ENCODE measurements around the gene COMTD1. TPM values are rescaled to one million over a fixed set of nuclear protein-coding genes. Genes with fewer than 3 reads are reported as not detected.

The COMTD1 gene
- total and polyA plus RNA-seq, 2 of the 13 experiments (the other 11 are each of a cell fraction or from before 2014, with no cell fraction given), result 11.8 to 18.4 TPM

DNA sequence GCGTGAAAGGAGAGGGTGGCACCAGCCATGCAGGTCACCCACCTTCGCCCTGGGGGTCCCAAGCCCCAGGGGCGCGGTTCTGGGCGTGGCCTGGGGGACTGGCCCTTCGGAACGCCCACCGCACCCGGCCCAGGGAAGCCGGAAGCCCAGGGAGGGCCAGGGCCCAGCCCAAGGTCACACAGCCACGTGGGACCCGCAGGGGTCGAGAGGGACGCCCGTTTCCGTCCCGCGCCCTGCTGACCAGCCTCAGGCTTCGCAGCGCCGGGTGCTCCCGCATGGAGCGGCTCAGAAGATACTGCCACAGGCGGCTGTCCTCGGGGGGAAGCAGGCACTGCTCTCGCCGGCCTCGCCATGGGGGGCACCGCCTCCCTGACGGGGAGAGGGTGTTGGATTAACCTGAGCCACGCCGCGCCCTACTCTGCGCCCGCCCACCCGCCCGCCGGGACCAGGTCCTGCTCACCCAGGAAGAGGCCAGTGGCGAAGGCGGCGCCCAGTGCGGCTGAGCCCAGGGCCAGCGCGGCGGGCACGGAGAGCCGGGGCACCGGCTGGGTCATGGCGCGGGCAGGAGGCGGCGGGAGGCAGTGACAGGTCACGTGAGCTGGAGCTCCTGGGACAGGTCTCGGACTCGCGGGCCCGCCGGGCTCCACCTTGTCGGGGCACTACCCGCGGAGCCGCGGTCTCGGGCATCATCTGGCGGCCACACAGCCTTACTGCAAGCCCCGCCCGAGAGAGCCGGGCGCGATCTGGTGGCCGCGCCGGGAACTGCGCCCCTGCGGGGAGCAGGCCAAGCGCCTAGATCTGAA is at the start of gene COMTD1 (continued):
- TF ChIP-seq, protein P1, sequence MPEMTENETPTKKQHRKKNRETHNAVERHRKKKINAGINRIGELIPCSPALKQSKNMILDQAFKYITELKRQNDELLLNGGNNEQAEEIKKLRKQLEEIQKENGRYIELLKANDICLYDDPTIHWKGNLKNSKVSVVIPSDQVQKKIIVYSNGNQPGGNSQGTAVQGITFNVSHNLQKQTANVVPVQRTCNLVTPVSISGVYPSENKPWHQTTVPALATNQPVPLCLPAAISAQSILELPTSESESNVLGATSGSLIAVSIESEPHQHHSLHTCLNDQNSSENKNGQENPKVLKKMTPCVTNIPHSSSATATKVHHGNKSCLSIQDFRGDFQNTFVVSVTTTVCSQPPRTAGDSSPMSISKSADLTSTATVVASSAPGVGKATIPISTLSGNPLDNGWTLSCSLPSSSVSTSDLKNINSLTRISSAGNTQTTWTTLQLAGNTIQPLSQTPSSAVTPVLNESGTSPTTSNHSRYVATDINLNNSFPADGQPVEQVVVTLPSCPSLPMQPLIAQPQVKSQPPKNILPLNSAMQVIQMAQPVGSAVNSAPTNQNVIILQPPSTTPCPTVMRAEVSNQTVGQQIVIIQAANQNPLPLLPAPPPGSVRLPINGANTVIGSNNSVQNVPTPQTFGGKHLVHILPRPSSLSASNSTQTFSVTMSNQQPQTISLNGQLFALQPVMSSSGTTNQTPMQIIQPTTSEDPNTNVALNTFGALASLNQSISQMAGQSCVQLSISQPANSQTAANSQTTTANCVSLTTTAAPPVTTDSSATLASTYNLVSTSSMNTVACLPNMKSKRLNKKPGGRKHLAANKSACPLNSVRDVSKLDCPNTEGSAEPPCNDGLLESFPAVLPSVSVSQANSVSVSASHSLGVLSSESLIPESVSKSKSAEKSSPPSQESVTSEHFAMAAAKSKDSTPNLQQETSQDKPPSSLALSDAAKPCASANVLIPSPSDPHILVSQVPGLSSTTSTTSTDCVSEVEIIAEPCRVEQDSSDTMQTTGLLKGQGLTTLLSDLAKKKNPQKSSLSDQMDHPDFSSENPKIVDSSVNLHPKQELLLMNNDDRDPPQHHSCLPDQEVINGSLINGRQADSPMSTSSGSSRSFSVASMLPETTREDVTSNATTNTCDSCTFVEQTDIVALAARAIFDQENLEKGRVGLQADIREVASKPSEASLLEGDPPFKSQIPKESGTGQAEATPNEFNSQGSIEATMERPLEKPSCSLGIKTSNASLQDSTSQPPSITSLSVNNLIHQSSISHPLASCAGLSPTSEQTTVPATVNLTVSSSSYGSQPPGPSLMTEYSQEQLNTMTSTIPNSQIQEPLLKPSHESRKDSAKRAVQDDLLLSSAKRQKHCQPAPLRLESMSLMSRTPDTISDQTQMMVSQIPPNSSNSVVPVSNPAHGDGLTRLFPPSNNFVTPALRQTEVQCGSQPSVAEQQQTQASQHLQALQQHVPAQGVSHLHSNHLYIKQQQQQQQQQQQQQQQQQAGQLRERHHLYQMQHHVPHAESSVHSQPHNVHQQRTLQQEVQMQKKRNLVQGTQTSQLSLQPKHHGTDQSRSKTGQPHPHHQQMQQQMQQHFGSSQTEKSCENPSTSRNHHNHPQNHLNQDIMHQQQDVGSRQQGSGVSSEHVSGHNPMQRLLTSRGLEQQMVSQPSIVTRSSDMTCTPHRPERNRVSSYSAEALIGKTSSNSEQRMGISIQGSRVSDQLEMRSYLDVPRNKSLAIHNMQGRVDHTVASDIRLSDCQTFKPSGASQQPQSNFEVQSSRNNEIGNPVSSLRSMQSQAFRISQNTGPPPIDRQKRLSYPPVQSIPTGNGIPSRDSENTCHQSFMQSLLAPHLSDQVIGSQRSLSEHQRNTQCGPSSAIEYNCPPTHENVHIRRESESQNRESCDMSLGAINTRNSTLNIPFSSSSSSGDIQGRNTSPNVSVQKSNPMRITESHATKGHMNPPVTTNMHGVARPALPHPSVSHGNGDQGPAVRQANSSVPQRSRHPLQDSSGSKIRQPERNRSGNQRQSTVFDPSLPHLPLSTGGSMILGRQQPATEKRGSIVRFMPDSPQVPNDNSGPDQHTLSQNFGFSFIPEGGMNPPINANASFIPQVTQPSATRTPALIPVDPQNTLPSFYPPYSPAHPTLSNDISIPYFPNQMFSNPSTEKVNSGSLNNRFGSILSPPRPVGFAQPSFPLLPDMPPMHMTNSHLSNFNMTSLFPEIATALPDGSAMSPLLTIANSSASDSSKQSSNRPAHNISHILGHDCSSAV (CRISPR knock-in tag; IDR thresholded peaks at IDR 0.05; ENCODE audit: borderline replicate concordance), result no peak
- no peak for TF ChIP-seq ZNF230 (CRISPR knock-in tag; IDR thresholded peaks at IDR 0.05)
- TF ChIP-seq, protein P2, sequence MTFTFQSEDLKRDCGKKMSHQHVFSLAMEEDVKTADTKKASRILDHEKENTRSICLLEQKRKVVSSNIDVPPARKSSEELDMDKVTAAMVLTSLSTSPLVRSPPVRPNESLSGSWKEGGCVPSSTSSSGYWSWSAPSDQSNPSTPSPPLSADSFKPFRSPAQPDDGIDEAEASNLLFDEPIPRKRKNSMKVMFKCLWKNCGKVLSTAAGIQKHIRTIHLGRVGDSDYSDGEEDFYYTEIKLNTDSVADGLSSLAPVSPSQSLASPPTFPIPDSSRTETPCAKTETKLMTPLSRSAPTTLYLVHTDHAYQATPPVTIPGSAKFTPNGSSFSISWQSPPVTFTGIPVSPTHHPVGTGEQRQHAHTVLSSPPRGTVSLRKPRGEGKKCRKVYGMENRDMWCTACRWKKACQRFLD (CRISPR knock-in tag; IDR thresholded peaks at IDR 0.05; ENCODE audit: borderline replicate concordance), result no peak
- TF ChIP-seq, protein P3, sequence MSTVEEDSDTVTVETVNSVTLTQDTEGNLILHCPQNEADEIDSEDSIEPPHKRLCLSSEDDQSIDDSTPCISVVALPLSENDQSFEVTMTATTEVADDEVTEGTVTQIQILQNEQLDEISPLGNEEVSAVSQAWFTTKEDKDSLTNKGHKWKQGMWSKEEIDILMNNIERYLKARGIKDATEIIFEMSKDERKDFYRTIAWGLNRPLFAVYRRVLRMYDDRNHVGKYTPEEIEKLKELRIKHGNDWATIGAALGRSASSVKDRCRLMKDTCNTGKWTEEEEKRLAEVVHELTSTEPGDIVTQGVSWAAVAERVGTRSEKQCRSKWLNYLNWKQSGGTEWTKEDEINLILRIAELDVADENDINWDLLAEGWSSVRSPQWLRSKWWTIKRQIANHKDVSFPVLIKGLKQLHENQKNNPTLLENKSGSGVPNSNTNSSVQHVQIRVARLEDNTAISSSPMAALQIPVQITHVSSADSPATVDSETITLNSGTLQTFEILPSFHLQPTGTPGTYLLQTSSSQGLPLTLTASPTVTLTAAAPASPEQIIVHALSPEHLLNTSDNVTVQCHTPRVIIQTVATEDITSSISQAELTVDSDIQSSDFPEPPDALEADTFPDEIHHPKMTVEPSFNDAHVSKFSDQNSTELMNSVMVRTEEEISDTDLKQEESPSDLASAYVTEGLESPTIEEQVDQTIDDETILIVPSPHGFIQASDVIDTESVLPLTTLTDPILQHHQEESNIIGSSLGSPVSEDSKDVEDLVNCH (CRISPR knock-in tag; IDR thresholded peaks at IDR 0.05), result no peak
- TF ChIP-seq ZBTB21 (CRISPR knock-in tag; IDR thresholded peaks at IDR 0.05), result no peak
- no peak for TF ChIP-seq NFYB (CRISPR knock-in tag; IDR thresholded peaks at IDR 0.05)
- TF ChIP-seq SMARCC2 (IDR thresholded peaks at IDR 0.05), result no peak
- no peak for TF ChIP-seq ZNF547 (CRISPR knock-in tag; IDR thresholded peaks at IDR 0.05)
- TF ChIP-seq ZNF530 (CRISPR knock-in tag; IDR thresholded peaks at IDR 0.05; ENCODE audit: low read depth), result no peak
- no peak for TF ChIP-seq TAF15 (IDR thresholded peaks at IDR 0.05; ENCODE audit: low read depth, low read length, poor library complexity, severe bottlenecking)
- peak; percentile 64 for TF ChIP-seq ZNF329 (CRISPR knock-in tag; IDR thresholded peaks at IDR 0.05; ENCODE audit: low read depth)
- peak; percentile 95 for TF ChIP-seq ZNF768 (CRISPR knock-in tag; IDR thresholded peaks at IDR 0.05)
- no peak; the same call in 1 of the 2 replicates for TF ChIP-seq ZNF232 (CRISPR knock-in tag; IDR thresholded peaks at IDR 0.05; ENCODE audit: borderline replicate concordance)
- TF ChIP-seq ZFP41 (CRISPR knock-in tag; IDR thresholded peaks at IDR 0.05; ENCODE audit: borderline replicate concordance), result no peak
- TF ChIP-seq, protein P4, sequence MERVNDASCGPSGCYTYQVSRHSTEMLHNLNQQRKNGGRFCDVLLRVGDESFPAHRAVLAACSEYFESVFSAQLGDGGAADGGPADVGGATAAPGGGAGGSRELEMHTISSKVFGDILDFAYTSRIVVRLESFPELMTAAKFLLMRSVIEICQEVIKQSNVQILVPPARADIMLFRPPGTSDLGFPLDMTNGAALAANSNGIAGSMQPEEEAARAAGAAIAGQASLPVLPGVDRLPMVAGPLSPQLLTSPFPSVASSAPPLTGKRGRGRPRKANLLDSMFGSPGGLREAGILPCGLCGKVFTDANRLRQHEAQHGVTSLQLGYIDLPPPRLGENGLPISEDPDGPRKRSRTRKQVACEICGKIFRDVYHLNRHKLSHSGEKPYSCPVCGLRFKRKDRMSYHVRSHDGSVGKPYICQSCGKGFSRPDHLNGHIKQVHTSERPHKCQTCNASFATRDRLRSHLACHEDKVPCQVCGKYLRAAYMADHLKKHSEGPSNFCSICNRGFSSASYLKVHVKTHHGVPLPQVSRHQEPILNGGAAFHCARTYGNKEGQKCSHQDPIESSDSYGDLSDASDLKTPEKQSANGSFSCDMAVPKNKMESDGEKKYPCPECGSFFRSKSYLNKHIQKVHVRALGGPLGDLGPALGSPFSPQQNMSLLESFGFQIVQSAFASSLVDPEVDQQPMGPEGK (CRISPR knock-in tag; IDR thresholded peaks at IDR 0.05), result peak; percentile 20; the same call in 1 of the 2 replicates
